ENCODE results near the gene JUP. TPM values are rescaled to one million over a fixed set of nuclear protein-coding genes. Genes with fewer than 3 reads are reported as not detected.

Gene JUP
- polyA plus RNA-seq, 1 of the 3 experiments (the other 2 are of a cell fraction) = 13.0 TPM

- TF ChIP-seq REST (IDR thresholded peaks at IDR 0.05; ENCODE audit: low read depth, low read length) = no peak
- TF ChIP-seq USF1 (IDR thresholded peaks at IDR 0.05; ENCODE audit: borderline replicate concordance, low read depth) = no peak
- TF ChIP-seq TCF12 (IDR thresholded peaks at IDR 0.05) = no peak
- TF ChIP-seq TAF1 (IDR thresholded peaks at IDR 0.05; ENCODE audit: borderline replicate concordance, low read depth, low read length) = peak; percentile 51; the same call in 1 of the 2 replicates
- TF ChIP-seq MEF2A (IDR thresholded peaks at IDR 0.05; ENCODE audit: borderline replicate concordance, low read depth) = no peak
- TF ChIP-seq GATA2 (CRISPR knock-in tag; IDR thresholded peaks at IDR 0.05) = no peak
- TF ChIP-seq EZH2phosphoT487 (IDR thresholded peaks at IDR 0.05; ENCODE audit: borderline replicate concordance, low read depth) = no peak
- peak; percentile 47; the same call in 1 of the 2 replicates for TF ChIP-seq POLR2AphosphoS5 (IDR thresholded peaks at IDR 0.05; ENCODE audit: low read depth, low read length)
- TF ChIP-seq JUND (IDR thresholded peaks at IDR 0.05) = no peak
- TF ChIP-seq GABPA (IDR thresholded peaks at IDR 0.05; ENCODE audit: low read depth) = peak; percentile 49
- TF ChIP-seq RFX5 (IDR thresholded peaks at IDR 0.05; ENCODE audit: low read length) = no peak
- TF ChIP-seq USF2 (IDR thresholded peaks at IDR 0.05; ENCODE audit: borderline replicate concordance, low read depth, low read length) = no peak
- TF ChIP-seq SMC3 (IDR thresholded peaks at IDR 0.05; ENCODE audit: low read depth, low read length) = peak; percentile 39
Measured at GRCh38 chr17:41811549-41812380, 25.3 kb upstream of the JUP start, which contains the start of gene P3H4 (continued).
